Kidney capillary endothelial cell (primary cell): Measurements from ENCODE around the gene ZNF526.

ENCODE experiments used
- DNase-seq: peaks from one replicate; pipeline ENCODE4 v3.0.0-alpha.2; 2018; ENCODE audit warnings: low spot score

Gene ZNF526, protein sequence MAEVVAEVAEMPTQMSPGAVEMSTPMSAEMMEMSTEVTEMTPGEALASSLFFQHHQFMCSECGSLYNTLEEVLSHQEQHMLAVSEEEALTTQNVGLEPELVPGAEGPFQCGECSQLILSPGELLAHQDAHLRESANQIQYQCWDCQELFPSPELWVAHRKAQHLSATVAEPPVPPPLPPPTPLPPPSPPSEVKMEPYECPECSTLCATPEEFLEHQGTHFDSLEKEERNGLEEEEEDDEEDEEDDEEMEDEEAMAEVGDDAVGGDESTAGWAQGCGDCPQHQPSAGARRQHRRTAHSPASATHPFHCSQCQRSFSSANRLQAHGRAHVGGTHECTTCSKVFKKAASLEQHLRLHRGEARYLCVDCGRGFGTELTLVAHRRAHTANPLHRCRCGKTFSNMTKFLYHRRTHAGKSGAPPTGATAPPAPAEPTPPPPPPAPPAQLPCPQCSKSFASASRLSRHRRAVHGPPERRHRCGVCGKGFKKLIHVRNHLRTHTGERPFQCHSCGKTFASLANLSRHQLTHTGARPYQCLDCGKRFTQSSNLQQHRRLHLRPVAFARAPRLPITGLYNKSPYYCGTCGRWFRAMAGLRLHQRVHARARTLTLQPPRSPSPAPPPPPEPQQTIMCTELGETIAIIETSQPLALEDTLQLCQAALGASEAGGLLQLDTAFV

DNA sequence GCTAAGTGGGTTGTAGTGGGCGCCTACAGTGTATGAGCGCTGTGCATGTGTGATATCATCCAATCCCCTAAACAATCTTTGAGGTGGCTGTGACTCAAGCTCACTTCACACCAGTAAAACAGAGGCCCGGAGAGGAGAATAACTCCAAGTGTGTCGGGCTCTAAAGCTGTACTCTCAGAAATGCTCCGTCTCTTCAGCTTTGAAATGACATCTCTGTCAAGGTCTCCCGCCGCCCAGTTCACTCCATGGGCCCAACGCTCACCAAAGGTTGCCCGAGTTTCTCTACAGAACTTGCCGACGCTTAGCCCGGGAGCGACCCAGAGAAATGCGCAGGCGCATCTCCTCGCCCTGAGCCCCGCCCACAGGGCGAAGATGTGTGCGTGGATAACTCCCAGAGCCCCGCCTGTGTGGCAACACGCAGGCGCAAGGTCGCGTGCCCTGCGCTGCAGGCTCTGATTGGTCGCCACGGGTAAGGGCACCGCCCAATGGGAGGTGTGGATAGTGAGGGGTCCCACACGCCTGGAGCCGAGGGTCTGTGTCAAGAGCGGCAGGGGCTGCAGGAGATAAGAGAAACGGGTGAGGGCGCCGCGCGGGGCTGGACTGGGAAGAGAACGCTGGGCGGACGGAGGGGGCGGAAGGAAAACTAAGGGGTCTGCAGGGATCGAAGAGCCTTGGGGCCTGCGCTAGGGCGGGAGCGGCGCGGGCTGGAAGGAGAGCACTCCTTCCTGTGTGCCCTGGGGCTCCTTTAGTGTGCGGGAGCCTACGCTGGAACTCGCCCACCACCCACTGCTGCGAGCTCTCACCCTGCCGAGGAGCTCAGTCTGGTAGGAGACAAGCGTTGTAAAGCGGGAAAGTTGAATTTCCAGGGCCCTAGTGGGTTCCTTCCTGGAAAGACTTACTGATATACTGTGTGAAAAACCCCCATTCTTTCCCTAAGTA, at the start of gene ZNF526:
TSS of gene ZNF526 (plus strand) at position 501 of the 939 bp plus-strand sequence. CDS start 4,092 bp downstream, outside the sequence.
- DNase-seq = peak; percentile 98

DNA sequence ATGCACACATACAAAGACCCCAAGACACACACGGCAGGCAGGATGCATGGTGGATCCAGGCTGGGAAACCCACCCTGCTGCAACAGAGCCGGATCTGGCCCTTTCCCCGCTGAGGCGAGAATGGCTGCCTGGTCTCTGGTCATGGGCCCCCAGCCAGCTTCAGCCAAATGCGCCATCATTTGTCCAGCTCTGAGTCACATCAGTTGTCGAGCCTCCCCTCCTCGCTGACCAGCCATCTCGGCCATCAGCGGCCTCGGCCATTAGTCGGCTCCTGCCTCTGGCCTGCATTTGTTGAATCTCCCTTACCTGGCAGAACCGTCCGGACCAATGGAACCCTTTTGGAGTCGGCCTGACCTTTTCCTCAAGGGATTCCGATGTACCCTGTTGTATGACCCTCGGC, 49.4 kb upstream of the ZNF526 start:
- DNase-seq = no peak

DNA sequence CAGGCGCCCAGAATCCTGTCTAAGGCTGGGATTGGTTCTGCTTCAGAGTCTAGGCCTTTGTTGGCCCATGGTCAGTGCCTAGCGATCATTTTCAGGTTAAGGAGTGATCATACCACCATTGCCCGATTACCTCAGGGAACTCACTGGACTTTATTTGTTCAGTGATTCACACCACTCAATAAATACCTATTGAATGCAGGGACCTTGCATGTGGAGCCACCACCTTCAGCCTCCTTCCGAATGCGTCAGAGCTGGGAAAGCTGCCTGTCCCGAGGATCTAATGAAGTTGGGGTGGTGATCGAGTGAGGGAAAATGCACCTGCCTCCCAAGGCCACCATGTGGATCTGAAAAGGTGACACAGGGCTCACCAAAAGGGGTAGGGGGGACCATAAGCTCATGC, 47.9 kb upstream of the ZNF526 start:
- no peak for DNase-seq

DNA sequence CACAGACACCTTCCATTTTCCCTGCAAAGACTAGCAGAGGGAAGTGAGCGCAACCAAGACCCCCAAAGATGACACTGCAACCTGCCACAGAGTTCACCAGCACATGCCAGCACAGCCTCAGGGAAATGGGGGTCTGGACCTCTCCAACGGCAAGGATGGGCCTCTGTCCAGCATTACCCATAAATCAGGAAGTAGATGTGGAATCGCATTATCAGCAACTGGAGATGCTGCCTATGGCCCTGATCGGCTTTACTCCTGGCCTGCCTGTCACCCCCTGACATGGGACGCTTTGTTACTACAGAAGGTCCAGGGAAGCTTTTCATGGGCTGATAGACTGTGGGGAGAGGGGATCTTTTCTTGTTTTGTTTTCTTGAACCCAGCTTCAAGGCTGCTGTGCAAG, 46.4 kb upstream of the ZNF526 start:
- DNase-seq = no peak

DNA sequence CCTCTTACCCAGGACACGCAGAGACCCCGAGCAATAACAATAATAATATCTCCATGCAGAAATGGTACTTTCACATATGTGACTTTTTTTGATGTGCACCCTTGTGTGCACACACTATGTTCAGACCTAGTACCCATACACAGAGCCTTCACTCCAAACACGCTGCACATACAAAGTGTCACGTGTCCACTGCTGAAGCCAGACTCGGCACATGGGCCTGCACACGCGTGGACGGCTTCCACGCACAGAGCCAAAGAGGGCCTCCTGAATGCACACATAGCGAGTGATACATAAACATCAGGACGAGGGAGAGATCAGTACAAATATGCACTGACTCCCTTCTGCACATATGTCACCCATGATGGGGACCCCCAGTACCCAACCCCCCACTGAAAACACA, 45.9 kb upstream of the ZNF526 start:
- no peak for DNase-seq

DNA sequence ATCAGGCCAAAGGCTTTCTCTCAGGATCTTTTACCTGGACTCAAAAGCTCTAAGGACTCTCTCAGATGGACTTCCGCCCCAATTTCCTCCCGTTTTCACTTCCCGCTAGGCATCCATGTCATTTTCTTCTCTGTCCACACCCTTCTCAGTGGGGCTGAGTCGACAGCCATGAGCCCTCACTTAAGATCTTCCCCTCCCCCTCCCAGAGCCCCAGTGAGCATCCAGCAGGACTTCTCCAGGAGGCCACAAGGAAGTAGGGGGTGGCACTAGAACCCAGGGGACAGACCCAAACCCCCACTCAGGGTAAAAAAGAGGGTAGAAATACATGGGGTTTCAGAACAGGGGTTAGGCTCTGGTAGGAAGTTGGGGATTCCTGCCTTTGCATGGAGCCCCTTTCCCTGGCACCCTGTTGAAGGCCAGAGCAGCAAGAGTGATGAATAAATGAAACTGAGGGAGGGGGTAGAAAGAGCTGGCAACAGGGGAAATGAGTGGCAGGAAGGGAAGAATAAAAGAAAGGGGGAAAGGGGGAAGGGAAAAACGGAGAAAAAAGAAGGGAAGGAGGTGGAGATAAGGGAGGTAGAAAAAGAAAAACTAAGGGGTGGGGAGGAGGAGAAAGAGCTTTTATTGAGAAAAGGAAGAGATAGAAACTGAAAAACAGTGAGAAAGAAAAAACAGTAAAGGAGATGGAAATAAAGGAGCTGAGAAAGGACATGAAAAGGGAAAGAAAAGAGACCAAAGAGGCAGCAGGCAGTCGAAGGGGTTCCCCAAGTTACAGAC, 45.0 kb upstream of the ZNF526 start:
- DNase-seq = no peak

DNA sequence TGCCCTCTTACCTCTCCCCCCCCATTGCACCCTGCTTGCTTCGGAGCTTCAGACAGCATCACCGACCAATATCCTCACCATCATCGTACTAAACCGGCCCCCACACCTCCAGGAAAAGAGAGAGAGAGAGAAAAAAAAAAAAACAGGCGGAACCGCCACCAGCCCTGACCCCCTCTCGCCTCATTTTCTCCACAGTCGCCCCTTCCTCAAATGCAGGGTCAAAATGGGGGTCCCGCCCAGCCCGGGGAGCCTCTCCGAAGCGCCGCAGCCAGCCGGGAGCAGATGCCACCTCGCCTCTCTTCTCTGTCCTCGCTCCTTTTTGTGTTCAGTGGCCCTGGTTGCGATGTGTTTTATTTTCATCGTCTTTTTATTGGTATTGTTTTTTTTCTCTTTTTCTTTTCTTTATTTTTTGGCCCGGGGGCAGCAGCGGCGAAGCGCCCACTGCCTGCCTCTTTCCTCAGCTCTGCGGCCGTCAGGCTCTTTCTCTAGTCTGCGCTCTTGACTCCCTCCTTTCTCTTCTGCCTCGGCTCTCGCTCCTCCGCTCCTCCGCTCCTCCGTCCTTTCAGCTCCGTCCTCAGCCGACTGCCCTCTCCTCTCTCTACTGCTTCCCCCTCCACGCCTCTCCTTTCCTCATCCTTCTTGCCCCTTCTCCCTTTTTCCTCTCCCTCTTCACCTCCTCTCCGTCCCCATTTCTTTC, 44.0 kb upstream of the ZNF526 start:
- DNase-seq = no peak

DNA sequence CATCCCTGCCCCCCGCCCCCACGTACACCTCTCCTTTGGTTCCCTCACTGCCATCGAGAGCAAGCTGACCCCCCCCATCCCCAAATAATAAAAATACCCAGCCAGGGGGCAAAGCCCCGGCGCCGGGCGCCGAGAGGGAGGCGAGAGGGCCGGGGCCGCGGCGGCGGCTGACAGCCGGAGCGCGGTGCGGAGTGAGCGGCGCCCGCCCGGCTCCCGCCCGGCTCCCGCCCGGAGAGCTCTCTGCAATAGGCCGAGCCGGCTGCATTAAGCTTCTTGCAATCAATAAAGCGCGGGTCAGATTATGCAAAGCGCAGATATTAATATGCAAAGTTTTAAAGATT, 43.5 kb upstream of the ZNF526 start:
- DNase-seq = no peak

DNA sequence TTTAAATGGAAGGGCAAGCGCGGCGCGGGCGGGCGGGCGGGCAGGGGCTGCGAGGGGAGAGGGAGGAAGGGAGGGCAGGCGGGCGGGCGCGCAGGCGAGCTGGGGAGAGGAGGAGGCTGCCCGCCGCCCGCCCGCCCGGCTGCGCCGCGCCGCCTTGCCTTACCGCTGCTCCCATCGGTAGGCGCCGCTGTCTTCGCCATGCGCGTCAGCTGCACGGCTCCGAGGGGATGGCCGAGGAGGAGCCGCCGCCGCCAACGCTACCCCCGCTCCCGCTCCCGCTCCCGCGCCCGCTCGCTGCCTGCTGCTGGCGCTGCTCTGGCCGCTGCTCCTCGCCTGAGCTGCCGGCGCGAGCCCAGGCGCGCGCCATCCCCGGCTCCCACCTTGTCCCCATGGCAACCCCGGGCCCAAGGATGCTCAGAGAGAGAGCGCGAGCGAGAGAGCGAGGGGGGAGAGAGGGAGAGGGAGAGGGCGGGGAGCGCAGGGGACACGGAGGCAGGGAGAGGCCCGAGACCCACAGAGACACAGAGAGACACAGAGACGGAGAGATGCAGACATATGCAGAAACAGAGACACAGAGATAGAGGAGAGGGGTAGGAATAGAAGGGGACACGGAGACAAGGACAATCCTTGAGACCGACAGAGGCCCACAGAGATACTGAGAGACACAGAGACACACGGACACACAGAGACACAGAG, 43.0 kb upstream of the ZNF526 start:
- peak; percentile 46 for DNase-seq

DNA sequence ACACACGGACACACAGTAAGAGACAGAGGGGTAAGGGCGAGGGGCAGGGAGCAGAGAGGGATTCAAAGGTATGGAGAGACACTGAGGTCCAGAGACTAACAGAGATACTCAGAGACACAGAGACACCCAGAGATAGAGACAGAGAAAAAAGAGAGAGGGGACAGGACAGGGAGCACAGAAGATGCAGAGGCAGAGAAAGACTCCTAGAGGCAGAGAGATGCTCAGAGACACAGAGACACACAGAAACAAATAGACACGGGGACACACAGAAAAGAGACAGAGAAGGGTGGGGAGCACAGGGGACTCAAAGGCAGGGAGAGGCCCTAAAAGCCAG, 42.5 kb upstream of the ZNF526 start:
- DNase-seq = no peak

DNA sequence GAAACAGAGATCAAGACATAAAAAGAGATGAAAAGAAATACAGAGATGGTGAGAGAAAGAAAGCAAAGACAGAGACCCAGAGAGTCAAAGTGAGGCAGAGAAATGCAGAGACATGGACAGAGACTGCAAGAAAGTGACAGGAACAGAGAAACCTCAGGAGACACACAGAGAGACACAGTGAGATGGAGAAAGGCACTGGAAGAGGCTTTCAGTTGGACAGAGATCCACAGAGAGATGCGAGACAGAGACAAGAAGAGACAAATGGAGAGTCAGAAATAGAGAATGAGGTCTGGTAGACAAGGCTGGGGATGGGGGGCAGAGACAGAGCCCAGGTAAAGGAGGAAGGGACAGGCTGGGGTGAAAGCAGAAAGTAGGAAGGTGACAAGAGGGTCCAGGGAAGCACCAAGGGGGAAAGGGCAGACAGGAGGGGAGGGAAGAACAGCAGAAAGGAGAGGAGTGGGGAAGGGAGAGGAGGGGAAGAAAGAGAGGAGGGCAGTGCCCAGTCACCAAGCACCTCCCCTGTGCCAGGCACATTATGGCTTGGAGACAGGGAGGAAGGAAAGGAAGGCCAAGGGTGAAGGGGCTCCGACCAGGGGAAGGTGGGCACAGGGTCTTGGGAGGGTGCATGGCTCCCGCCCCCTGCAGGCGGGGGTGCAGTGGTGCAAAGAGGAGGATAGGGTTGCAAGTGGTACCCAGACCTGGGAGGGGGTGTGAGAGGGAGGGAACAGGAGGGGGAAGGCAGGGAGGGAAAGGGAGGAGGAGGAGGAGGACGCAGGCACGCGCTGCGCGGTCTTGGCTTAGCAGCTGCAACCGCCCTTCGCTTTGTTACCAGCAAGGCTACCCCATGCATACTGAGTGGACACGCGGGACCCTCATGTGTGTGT, 41.1 kb upstream of the ZNF526 start:
- DNase-seq = no peak

DNA sequence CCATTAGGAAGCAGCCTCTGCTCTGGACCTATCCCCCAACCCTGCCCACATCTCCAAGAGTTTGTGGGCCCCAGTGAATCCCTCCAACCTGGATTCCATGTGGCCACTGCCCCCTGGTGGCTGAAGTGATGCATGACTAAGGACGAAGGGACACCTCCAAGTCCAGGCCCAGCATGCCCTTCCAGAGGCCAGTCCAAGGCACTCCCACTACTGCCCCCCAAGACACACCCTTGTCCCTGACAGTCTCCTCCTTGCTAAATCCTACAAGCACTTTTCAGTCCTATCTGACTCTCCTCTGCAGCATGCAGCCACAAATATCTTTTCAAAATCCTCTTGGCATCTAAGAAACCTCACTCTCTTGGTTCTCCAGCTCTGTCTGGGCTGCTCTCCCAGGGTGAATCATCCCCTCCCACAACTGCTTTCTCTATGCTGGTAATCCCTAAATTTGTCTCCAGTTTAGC, 35.7 kb upstream of the ZNF526 start:
- DNase-seq = peak; percentile 67

DNA sequence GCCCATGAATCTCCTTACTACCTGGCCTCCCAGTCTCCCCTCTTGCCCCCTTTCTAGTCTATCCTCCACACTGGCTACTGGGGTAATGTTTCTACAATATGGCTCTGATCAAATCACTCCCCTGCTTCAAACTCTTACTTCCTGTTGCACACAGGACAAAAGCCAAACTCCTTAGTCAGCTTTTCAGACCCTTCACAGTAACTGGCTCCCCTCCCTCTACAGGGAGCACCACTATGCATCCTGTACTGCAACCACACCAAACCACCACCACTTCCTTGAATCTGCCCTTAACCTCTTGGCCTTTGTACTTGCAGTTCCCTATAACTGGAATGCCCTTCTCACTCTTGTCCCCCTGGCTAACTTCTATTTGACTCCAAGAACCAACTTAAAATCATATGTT, 34.8 kb upstream of the ZNF526 start:
- no peak for DNase-seq

DNA sequence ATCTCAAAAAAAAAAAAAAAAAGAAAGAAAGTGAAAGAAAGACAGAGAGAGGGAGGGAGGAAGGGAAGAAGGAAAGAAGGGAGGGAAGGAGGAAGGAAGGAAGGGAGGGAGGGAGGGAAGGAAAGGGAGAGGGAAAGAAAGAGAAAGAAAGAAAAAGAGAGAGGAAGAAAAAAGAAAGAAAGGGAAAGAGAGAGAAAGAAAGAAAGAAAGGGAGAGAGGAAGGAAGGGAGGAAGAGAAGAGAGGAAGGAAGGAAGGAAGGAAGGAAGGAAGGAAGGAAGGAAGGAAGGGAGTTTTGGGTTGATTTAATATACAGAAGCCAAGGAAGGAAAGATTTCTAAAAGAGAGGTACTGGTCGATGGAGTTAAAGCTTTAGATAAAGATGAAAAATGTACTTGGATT, 31.4 kb upstream of the ZNF526 start:
- DNase-seq = no peak

DNA sequence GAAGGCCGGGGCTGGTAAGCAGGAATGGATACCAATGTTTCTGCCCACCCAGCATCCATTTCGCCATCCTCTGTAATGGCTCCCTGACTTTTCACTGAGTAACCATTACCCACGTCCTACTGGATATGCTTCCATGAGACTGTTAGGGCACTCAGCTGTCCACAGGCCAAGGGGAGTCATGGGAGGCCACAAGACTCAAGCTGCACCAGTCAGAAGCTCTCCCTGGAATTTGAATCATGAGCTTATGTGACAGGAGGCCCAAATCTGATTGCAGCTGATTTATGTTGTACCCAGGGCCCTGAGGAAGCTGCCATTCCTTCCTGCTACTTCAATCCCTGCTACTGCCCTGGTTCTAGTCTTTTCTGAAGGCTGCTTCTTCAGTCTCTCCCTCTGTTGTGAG, 31.0 kb upstream of the ZNF526 start:
- no peak for DNase-seq

DNA sequence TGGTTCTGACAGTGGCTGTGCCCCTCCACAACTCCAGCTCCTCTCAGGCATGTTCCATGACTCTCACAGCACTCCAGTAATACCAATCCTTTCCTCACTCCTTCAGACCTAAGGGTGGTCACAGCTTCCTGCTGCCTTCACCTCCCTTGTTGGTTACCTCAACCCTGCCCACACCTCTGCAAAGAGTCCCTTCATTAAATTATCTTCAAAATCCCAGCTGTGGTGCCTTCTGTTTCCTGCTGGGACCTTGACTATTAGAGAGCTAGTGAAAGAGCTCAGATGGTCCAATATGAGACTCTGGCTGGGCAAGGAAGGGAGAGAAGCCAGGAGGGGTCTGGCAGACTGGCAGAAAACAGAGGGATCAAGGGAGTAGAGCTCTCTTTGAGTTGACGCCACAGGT, 28.8 kb upstream of the ZNF526 start:
- DNase-seq = no peak

DNA sequence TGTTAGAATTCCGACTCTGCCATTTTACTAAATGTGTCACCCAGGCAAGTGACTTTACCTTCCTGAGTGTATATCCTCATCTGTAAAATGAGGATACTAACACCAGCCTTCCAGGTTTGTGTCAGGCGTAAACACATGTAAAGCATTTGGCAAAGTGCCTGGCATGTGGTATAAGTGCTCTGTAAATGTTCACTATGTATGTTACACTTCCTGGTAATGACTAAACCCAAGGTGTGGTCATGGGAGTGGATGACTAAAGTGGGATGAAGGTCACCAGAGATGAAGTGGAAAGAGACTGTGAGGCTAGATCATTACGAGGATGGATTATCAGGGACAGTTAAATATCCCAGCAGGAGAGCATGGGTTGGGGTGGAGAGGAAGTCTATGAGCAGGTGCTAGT, 28.3 kb upstream of the ZNF526 start:
- no peak for DNase-seq

DNA sequence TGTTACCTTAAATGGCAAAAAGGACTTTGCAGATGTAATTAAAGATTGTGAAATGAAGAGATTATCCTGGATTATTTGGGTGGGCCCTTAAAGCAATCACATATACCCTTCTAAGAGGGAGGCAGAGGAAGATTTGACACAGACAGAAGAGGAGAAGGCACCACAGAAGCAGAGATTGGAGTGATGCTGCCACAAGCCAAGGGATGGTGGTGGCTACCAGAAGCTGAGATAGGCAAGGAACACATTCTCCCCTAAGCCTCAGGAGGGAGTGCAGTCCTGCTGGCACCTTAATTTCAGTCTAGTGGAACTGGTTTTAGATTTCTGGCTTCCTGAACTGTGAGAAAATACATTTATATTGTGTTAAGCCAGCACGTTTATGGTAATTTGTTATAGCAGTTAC, 26.8 kb upstream of the ZNF526 start:
- DNase-seq = no peak

DNA sequence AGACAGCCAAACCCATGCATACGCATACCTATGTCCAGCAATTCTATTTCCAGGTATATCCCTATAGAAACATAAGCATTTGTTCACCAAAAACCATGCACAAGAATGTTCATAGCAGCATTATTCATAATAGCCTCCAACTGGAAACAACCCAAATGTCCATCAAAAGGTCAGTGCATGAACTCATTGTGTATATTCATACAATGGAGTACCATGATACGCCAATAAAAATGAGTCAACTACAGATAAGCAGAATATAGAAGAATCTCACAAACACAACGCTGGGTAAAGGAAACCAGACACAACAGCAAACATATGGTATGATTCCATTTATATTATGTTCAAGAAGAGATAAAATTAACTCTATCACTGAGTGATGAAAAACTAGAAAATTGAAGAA, 26.4 kb upstream of the ZNF526 start:
- DNase-seq = no peak
